Fibroblast of skin of scalp (primary cell): ENCODE data around the gene ABCG2. TPM values are rescaled to one million over a fixed set of nuclear protein-coding genes. Genes with fewer than 3 reads are reported as not detected.

Experiments
- DNase-seq: peaks from one replicate; pipeline ENCODE4 v3.0.0-alpha.2; 2013
- polyA plus RNA-seq, 2 experiments: library from polyadenylated mRNA; unstranded; fragments of 120-200 nt; gene quantifications; one replicate each; pipeline ENCODE4 v1.2.1, GENCODE V29; 2013; ENCODE audit not compliant: insufficient read length in 2 of 2

The ABCG2 gene
- 0.07 TPM for polyA plus RNA-seq (2013, experiment 1 of 2; ENCODE audit: insufficient read length)
- polyA plus RNA-seq (2013, experiment 2 of 2; ENCODE audit: insufficient read length) = 0.27 TPM

GRCh38 chr4:88158489-88159228 is at the start of gene ABCG2:
ABCG2 (minus strand) TSS chr4:88158639; CDS start chr4:88139995, 18,644 bp downstream.
- peak; percentile 46 for DNase-seq

- no peak for DNase-seq
Observed at GRCh38 chr4:88208156-88208555, 49.7 kb upstream of the ABCG2 start.

- DNase-seq = no peak
Observed at GRCh38 chr4:88207171-88207570, 48.7 kb upstream of the ABCG2 start.

GRCh38 chr4:88204882-88205281 is 46.4 kb upstream of the ABCG2 start:
- DNase-seq = no peak

GRCh38 chr4:88202443-88202842 is 44.0 kb upstream of the ABCG2 start:
- DNase-seq = no peak

- DNase-seq = no peak
Observed at GRCh38 chr4:88200186-88200585, 41.7 kb upstream of the ABCG2 start.

GRCh38 chr4:88196523-88197185 is 38.2 kb upstream of the ABCG2 start:
- no peak for DNase-seq

GRCh38 chr4:88196013-88196365 is 37.5 kb upstream of the ABCG2 start:
- no peak for DNase-seq

- DNase-seq = no peak
Observed at GRCh38 chr4:88195328-88196012, 37.0 kb upstream of the ABCG2 start.

GRCh38 chr4:88191404-88191803 is 33.0 kb upstream of the ABCG2 start:
- DNase-seq = no peak

- DNase-seq = no peak
Observed at GRCh38 chr4:88189881-88190585, 31.6 kb upstream of the ABCG2 start.

GRCh38 chr4:88189418-88189738 is 30.9 kb upstream of the ABCG2 start:
- no peak for DNase-seq

- no peak for DNase-seq
Observed at GRCh38 chr4:88188738-88189417, 30.4 kb upstream of the ABCG2 start.

- no peak for DNase-seq
Observed at GRCh38 chr4:88187766-88188165, 29.3 kb upstream of the ABCG2 start.

GRCh38 chr4:88185906-88186305 is 27.5 kb upstream of the ABCG2 start:
- peak; percentile 45 for DNase-seq

- no peak for DNase-seq
Observed at GRCh38 chr4:88179261-88179660, 20.8 kb upstream of the ABCG2 start.

GRCh38 chr4:88178626-88179231 is 20.3 kb upstream of the ABCG2 start:
- DNase-seq = no peak

GRCh38 chr4:88177983-88178625 is 19.7 kb upstream of the ABCG2 start:
- peak; percentile 80 for DNase-seq

GRCh38 chr4:88172987-88173386 is 14.5 kb upstream of the ABCG2 start:
- DNase-seq = no peak

- DNase-seq = no peak
Observed at GRCh38 chr4:88171206-88171605, 12.8 kb upstream of the ABCG2 start.

GRCh38 chr4:88169298-88169697 is 10.9 kb upstream of the ABCG2 start:
- DNase-seq = no peak

- DNase-seq = no peak
Observed at GRCh38 chr4:88166608-88167007, 8.2 kb upstream of the ABCG2 start.
